Dedifferentiated amniotic fluid mesenchymal stem cell (primary cell): ENCODE measurements around the gene CSNK2B.

Experiments
- DNase-seq: peaks from one replicate; pipeline ENCODE4 v3.0.0-alpha.2; 2016; ENCODE audit errors: extremely low spot score

Gene CSNK2B

DNA sequence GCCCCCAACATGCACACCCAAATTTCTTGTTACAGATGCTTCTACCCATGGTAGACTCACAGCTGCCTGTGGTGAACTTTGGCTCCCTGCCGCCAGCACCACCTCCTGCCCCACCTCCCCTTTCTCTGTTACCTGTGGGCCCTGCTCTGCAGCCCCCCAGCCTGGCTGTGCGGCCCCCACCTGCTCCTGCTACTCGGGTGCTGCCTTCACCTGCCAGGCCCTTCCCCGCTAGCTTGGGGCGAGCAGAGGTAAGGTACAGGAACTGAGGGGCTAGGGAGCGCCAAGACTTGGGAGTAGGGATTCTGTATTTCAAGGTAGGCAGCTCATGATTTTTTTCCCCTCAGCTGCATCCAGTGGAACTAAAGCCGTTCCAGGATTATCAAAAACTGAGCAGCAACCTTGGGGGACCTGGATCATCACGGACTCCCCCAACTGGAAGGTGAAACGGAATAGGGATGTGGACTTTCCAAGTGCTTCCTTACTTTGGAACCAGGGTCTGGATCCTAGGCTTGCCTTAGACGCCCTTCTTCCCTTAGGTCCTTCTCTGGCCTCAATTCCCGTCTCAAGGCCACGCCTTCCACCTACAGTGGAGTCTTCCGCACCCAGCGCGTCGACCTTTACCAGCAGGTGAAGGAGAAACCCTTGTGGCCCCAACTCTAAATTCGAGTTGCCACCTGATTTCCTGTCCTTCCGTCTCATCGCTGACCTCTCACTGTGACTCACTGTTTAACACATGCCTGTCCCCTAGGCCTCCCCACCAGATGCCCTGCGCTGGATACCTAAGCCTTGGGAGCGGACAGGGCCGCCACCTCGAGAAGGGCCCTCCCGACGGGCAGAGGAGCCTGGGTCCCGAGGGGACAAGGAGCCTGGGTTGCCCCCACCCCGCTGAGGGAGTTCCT is 28.9 kb upstream of the CSNK2B start:
- DNase-seq, result no peak

DNA sequence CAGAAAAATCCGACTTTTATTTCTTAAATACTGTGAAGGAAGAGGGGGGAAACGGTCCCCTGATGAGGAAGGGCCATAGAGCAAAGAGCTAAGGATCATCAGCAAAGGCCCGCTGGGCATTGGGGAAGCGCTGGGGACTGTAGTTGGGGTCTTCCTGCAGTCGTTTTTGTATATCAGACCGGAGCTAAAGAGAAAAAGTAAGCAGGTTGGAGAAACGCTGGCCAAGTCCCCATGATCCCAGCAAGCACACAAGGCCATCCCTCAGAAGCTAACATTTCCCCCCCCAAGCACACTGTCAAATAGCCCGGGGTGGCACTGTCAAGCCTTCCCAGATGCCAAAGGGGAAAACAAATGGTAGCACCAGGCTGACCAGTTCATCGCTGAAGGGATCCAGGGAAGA is 26.8 kb upstream of the CSNK2B start:
- no peak for DNase-seq

DNA sequence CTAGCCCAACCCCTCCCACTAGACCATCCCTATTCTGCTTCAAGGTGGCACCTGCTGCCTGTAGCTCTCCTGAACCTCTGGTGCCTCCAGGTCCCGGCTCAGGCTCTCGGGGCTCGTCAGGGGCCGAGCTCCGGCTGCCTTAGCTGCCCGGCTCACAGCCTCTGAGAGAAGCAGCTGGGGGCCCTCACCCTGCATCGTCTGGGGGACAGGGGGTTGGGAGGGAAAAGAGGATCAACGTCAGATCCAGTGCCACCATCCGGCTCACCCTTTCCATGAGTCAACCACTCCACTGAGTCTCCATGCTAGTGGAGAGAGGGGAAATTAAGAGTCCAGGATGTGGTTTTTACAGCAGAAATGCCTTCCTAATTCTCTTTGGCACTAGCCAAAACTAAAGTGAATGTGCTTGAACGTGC is 26.4 kb upstream of the CSNK2B start:
- no peak for DNase-seq

DNA sequence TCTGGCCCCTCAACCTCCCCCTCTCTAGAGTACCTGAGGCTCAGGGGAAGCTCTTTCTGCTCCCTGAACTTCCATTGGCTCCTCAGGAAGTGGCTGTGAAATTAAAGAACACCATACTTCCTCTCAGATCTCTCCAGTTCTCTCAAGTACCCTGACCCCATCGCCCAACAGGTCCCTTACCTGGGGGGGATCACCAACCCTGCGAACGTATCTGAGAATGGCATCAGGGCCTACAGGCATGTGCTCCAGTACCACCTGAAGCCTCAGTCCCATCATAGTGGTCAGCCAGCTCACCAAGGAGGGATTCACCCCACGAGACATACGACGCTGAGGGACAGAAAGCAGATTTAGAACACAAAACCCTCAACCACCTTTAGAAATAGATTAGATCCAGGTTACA is 25.3 kb upstream of the CSNK2B start:
- no peak for DNase-seq

DNA sequence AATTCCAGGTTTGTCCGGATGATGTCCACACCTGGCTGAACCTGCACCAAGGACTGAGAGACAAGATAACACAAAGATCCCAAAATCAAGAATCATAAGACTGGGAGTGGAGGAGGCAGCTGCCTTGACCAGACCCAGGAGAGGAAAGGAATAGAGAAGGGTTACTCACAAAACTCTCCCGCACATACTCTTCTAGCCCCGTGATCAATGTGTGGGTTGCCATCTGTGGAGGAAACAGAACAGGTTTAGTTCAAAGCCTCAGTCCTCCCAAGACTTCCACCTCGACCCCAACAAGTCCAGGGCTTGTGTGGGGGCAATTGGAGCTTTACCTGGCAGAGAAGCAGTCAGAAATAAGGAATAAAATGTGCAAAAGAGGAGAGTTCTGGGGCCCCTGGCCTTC is 24.5 kb upstream of the CSNK2B start:
- no peak for DNase-seq

DNA sequence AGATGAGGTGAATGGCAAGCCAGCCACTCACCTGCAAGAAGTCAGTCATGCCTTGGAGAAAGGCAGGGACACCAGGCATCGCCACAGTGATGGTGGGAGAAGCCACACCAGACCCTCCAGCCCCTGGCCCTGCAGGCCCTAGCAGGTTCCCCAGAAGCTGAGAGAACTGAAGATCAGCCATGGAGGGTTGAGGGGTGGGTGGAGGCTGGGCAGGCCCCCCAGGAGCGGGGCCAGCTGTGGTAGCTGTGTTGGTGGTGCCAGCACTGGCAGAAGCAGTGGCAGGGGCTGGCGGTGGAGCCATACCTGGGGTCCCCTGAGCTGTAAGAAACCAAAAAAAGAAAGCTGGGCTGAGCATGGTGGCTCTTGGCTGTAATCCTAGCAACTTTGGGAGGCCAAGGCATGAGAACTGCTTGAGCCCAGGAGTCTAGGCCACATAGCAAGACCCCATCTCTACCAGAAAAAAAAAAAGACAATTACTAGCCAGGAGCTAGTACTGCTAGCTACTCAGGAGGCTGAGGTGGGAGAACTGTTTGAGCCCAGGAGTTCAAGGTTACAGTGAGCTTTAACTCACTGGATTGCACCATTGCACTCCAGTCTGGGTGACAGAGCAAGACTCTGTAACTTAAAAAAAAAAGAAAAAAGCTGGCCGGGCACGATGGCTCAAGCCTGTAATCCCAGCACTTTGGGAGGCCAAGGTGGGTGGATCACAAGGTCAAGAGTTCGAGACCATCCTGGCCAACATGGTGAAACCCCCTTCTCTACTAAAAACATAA is 22.9 kb upstream of the CSNK2B start:
- no peak for DNase-seq

- DNase-seq, result no peak
Observed at GRCh38 chr6:31643818-31644454, 21.9 kb upstream of the CSNK2B start.

DNA sequence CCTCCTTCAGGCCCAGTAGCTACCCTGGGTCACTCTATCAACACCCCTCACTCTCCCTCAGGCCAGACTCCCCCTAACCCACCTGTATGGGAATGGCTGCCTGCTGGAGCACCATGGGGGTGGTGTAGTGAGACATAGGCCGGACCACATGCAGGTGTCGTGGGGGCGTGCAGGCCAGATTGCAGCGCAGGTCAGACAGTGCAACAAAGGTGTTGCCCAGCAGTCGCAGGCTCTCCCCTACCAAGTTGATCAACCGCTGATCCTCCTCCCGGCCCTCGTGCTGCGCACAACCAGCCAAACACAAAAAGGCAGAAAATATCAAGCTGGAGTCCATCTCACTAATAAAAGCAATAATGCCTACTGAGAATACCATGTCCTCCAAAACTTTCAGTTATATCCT is 20.6 kb upstream of the CSNK2B start:
- DNase-seq, result no peak

- DNase-seq, result peak; percentile 71
Observed at GRCh38 chr6:31651602-31652191, 14.2 kb upstream of the CSNK2B start.

GRCh38 chr6:31652925-31653724 is 12.8 kb upstream of the CSNK2B start:
- no peak for DNase-seq

- no peak for DNase-seq
Observed at GRCh38 chr6:31654574-31655348, 11.1 kb upstream of the CSNK2B start.

GRCh38 chr6:31655349-31656237 is 10.3 kb upstream of the CSNK2B start, which contains the start of gene APOM:
Gene APOM, plus strand, starts transcription at chr6:31655894. Its CDS starts 73 bp downstream, at chr6:31655967.
- DNase-seq, result no peak

- no peak for DNase-seq
Observed at GRCh38 chr6:31657406-31658157, 8.3 kb upstream of the CSNK2B start.

DNA sequence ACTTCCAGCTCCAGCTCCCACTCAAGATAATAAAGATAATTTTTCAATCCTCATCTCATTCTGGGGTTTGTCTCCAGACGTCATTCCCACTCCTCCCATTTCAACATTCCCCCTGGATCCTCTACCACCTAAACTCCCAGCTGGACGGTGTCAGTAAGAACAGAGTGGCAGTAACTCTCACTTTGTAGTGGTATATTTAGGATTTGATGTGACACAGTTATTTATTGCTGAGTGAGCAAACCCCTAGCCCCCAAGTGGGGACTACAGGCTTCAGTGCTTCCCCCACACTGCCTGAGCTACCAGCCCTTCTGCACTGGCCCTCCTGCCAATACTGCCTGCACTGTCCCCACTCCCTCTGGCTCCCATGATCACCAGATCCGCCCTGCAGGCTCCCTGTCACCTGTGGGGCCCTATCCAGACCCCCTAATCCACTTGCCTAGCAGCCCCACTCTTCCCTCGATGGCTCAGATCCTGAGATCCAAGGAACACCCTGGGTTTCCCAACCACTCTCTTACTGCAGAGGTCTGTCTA is 7.7 kb upstream of the CSNK2B start:
- no peak for DNase-seq

DNA sequence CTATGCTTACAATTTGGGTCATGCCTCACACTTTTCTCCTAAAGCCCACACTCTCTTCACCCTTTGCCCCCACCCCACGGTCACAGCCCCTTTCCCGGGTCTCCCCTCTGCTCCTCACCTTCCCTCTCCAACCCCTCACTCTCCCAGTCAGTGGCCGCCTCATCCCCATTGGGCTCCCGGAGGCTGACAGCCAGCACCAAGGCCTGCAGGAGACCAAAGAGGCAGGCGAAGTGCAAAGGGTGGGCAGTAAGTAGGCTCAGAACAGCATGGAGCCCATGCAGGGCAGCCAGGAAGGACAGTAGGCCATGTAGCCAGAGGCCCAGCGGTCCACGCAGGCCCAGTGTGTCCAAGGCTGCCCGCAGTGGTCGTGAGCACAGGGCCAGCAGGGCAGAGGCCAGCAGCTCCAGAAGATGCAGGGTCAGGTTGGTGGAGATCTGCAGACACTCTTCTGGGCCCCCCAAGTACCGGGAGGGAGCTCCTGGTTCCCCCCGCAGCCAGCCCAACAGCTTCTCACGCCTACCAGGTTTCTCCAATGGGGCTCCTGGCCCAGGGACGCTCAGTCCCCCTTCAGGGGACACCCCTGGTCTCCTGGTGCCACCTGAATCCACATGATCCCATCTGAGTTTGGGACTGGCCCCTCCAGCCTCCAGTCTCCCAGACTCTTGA is 6.8 kb upstream of the CSNK2B start:
- no peak for DNase-seq

GRCh38 chr6:31659649-31660380 is 6.1 kb upstream of the CSNK2B start:
- DNase-seq, result no peak
